WTC11 (cell line): ENCODE data around the gene MACROD2. TPM values are rescaled to one million over a fixed set of nuclear protein-coding genes. Genes with fewer than 3 reads are reported as not detected.

Experiments used
- ATAC-seq: fragments of 200-7000 bp; cut with Tn5 transposase; 2 replicates; pipeline ENCODE4 v1.10.0; 2021; ENCODE audit warnings: mild to moderate bottlenecking, moderate library complexity
- CTCF ChIA-PET: fragments of 300-600 bp; sonication (Branson Sonifier 250); formaldehyde crosslinking; loops from one replicate; lab custom pipeline; 2021; ENCODE audit warnings: antibody characterized with exemption; lab: Charles Lee
- POLR2A ChIA-PET: fragments of 350-600 bp; sonication (Branson Sonifier 250); formaldehyde crosslinking; loops from one replicate; lab custom pipeline; 2021; ENCODE audit warnings: antibody characterized with exemption; lab: Charles Lee
- DNase-seq: peaks from one replicate; pipeline ENCODE4 v3.0.0; 2021; ENCODE audit warnings: low spot score
- H3K27ac Mint-ChIP-seq: 2 replicates; pipeline ENCODE4 v1.8.0; 2021; ENCODE audit warnings: mixed read lengths
- H3K27me3 Mint-ChIP-seq: 2 replicates; pipeline ENCODE4 v1.8.0; 2021; ENCODE audit warnings: low read depth, mild to moderate bottlenecking, moderate library complexity, mixed read lengths
- H3K36me3 Mint-ChIP-seq: 2 replicates; pipeline ENCODE4 v1.8.0; 2021; ENCODE audit warnings: mixed read lengths
- H3K4me1 Mint-ChIP-seq: 2 replicates; pipeline ENCODE4 v1.8.0; 2022; ENCODE audit warnings: mixed read lengths
- H3K4me3 Mint-ChIP-seq: 2 replicates; pipeline ENCODE4 v1.8.0; 2021; ENCODE audit warnings: mild to moderate bottlenecking, moderate library complexity, mixed read lengths
- H3K9me3 Mint-ChIP-seq: 2 replicates; pipeline ENCODE4 v1.8.0; 2021; ENCODE audit warnings: mixed read lengths
- CREM ChIP-seq: sonication (generic); formaldehyde crosslinking; IDR thresholded peaks from 2 replicates; pipeline ENCODE4 v1.8.1; 2022; ENCODE audit warnings: mild to moderate bottlenecking, missing genetic modification reagents, moderate library complexity
- E2F4 ChIP-seq: sonication (generic); formaldehyde crosslinking; IDR thresholded peaks from 2 replicates; pipeline ENCODE4 v1.8.1; 2022; ENCODE audit warnings: low read depth, mild to moderate bottlenecking, moderate library complexity, missing genetic modification reagents, borderline replicate concordance
- ERG ChIP-seq: fragments of 250-450 bp; sonication (Bioruptor Pico); IDR thresholded peaks from 2 replicates; pipeline ENCODE4 v1.8.0; 2021; ENCODE audit warnings: mild to moderate bottlenecking
- GABPB1 ChIP-seq: sonication (generic); formaldehyde crosslinking; IDR thresholded peaks from 2 replicates; pipeline ENCODE4 v1.8.1; 2023; ENCODE audit warnings: mild to moderate bottlenecking, missing genetic modification reagents
- HMGXB4 ChIP-seq: sonication (generic); formaldehyde crosslinking; IDR thresholded peaks from 2 replicates; pipeline ENCODE4 v1.8.1; 2023; ENCODE audit warnings: mild to moderate bottlenecking, moderate library complexity, missing genetic modification reagents
- KAT7 ChIP-seq: sonication (generic); formaldehyde crosslinking; IDR thresholded peaks from 2 replicates; pipeline ENCODE4 v1.8.1; 2023; ENCODE audit warnings: missing genetic modification reagents, mild to moderate bottlenecking, borderline replicate concordance
- NFYB ChIP-seq: sonication (generic); formaldehyde crosslinking; conservative IDR thresholded peaks from 2 replicates; pipeline ENCODE4 v1.8.0; 2022; ENCODE audit warnings: low read depth, missing genetic modification reagents
- NR2C2 ChIP-seq: sonication (generic); formaldehyde crosslinking; IDR thresholded peaks from 2 replicates; pipeline ENCODE4 v1.8.0; 2022; ENCODE audit warnings: mild to moderate bottlenecking, missing genetic modification reagents
- OVOL2 ChIP-seq: fragments of 250-450 bp; sonication (Bioruptor Pico); IDR thresholded peaks from 2 replicates; pipeline ENCODE4 v1.9.0; 2021; ENCODE audit warnings: mild to moderate bottlenecking, borderline replicate concordance
- PRDM15 ChIP-seq: sonication (generic); formaldehyde crosslinking; IDR thresholded peaks from 2 replicates; pipeline ENCODE4 v1.8.0; 2022; ENCODE audit warnings: missing genetic modification reagents
- RORB ChIP-seq: fragments of 250-450 bp; sonication (Bioruptor Pico); IDR thresholded peaks from 2 replicates; pipeline ENCODE4 v1.9.0; 2021; ENCODE audit warnings: mild to moderate bottlenecking
- SOX15 ChIP-seq: fragments of 250-450 bp; sonication (Bioruptor Pico); IDR thresholded peaks from 2 replicates; pipeline ENCODE4 v1.9.0; 2021; ENCODE audit warnings: mild to moderate bottlenecking
- SP1 ChIP-seq: sonication (generic); formaldehyde crosslinking; conservative IDR thresholded peaks from 2 replicates; pipeline ENCODE4 v1.8.1; 2022; ENCODE audit warnings: missing genetic modification reagents
- ZNF281 ChIP-seq: sonication (generic); formaldehyde crosslinking; IDR thresholded peaks from 2 replicates; pipeline ENCODE4 v1.8.0; 2023; ENCODE audit warnings: mild to moderate bottlenecking, missing genetic modification reagents
- ZNF396 ChIP-seq: fragments of 250-450 bp; sonication (Bioruptor Pico); IDR thresholded peaks from 2 replicates; pipeline ENCODE4 v1.8.0; 2021; ENCODE audit warnings: mild to moderate bottlenecking, moderate library complexity, borderline replicate concordance
- ZNF416 ChIP-seq: fragments of 250-450 bp; sonication (Bioruptor Pico); IDR thresholded peaks from 2 replicates; pipeline ENCODE4 v1.9.0; 2021; ENCODE audit warnings: mild to moderate bottlenecking, inconsistent platforms
- ZNF671 ChIP-seq: fragments of 250-450 bp; sonication (Bioruptor Pico); IDR thresholded peaks from 2 replicates; pipeline ENCODE4 v1.8.0; 2021; ENCODE audit warnings: mild to moderate bottlenecking
- total RNA-seq: library from RNA; stranded (reverse); gene quantifications from 3 replicates; pipeline ENCODE4 v1.2.3, GENCODE V29; 2021
- TF ChIP-seq, protein P1 (sequence below): fragments of 250-450 bp; sonication (Bioruptor Pico); conservative IDR thresholded peaks from 2 replicates; pipeline ENCODE4 v1.9.0; 2021; ENCODE audit warnings: mild to moderate bottlenecking
- TF ChIP-seq, protein P2 (sequence below): sonication (generic); formaldehyde crosslinking; IDR thresholded peaks from 2 replicates; pipeline ENCODE4 v1.8.1; 2022; ENCODE audit warnings: missing genetic modification reagents, borderline replicate concordance
- TF ChIP-seq, protein P3 (sequence below): sonication (generic); formaldehyde crosslinking; IDR thresholded peaks from 2 replicates; pipeline ENCODE4 v1.8.1; 2022; ENCODE audit warnings: mild to moderate bottlenecking, missing genetic modification reagents, moderate library complexity, borderline replicate concordance

Gene MACROD2
- total RNA-seq, 1 experiment from 2014 or later: 4.1 TPM

DNA sequence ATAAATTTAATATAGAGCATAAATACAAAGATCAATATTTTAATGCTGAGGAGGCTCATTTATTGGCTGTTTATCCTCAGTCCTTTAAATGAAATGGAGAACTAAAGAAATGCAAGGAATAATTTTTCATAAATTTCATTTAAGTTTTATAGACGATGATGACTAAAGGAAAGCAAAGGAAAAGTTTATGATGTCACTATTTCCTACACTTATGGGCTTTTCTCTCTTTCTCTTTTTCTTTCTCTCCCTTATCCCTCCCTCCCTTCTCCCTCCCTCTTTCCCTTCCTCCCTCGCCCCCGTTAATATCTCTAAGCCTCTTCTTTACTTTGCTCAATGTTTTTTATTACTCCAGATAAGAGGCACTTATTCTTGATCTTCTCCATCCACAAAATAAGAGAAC lies 1231.8 kb downstream of the MACROD2 start (continued):
- TF ChIP-seq ERG (CRISPR knock-in tag): no peak
- no peak for TF ChIP-seq ZNF281 (CRISPR knock-in tag)
- no peak for TF ChIP-seq OVOL2 (CRISPR knock-in tag)
- no peak for TF ChIP-seq NR2C2

DNA sequence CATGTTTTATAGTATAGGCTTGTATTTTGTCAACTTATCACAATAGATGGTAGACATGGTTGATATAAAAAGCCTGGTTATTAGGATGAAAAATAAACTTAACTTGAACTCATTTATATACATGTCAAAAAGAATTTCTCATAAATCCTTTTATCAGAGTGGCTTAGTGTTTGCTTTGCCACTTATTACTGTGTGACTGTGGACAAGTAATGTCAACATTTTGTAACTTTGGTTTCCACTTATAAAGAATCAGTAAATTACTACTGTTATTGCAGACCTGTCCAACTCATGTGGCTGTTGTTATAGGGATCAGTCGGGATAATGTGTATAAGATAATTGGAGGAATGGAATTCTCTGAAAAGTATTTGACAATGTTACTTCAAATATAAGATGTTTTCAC lies 1236.9 kb downstream of the MACROD2 start:
- H3K36me3 Mint-ChIP-seq: no peaks in the 10 kb centered on the region
- peaks cover 2% of the 10 kb centered on the region; the same call in 1 of the 2 replicates for H3K4me1 Mint-ChIP-seq
- CTCF ChIA-PET: no interaction called here
- POLR2A ChIA-PET: no interaction called here
- H3K27me3 Mint-ChIP-seq: no peaks in the 10 kb centered on the region
- peaks cover 3% of the 10 kb centered on the region for H3K9me3 Mint-ChIP-seq
- no peak overlapping the region for H3K27ac Mint-ChIP-seq
- H3K4me3 Mint-ChIP-seq: no peak overlapping the region
- DNase-seq: no peak
- ATAC-seq: no peak
- no peak for TF ChIP-seq RORB (CRISPR knock-in tag)
- no peak for TF ChIP-seq SOX15
- no peak for TF ChIP-seq CREM
- TF ChIP-seq ZNF416 (CRISPR knock-in tag): no peak
- no peak for TF ChIP-seq E2F4
- no peak for TF ChIP-seq SP1 (CRISPR knock-in tag)
- TF ChIP-seq, protein P1, sequence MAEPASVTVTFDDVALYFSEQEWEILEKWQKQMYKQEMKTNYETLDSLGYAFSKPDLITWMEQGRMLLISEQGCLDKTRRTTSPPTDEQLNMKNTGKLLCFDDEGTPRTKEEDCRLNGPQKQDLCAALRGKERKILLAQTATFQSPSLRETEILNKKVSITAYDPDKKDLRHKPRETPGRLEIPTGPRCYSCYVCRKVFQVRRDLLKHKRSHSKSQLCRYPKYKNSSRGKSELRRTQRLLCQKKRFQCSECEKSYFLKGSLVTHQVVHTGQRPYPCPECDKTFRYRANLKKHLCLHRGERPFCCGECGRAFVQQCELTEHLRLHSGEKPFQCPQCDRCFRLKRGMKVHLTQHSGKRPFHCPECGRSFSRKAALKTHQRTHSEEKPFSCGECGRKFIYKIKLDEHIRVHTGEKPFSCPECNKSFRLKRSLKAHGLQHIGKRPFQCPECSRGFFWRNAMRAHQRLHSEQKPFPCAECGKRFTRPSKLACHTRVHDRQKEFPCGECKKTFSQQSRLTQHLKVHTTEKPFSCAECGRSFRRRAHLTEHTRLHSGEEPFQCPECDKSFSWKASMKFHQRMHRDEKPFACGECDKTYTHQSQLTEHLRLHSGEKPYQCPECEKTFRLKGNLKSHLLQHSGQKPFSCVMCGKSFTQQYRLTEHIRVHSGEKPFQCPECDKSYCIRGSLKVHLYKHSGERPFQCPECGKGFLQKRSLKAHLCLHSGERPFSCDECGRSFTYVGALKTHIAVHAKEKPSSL (CRISPR knock-in tag): no peak
- TF ChIP-seq, protein P2, sequence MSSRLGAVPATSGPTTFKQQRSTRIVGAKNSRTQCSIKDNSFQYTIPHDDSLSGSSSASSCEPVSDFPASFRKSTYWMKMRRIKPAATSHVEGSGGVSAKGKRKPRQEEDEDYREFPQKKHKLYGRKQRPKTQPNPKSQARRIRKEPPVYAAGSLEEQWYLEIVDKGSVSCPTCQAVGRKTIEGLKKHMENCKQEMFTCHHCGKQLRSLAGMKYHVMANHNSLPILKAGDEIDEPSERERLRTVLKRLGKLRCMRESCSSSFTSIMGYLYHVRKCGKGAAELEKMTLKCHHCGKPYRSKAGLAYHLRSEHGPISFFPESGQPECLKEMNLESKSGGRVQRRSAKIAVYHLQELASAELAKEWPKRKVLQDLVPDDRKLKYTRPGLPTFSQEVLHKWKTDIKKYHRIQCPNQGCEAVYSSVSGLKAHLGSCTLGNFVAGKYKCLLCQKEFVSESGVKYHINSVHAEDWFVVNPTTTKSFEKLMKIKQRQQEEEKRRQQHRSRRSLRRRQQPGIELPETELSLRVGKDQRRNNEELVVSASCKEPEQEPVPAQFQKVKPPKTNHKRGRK: no peak
- TF ChIP-seq ZNF396 (CRISPR knock-in tag): no peak
- TF ChIP-seq PRDM15 (CRISPR knock-in tag): no peak
- TF ChIP-seq KAT7 (CRISPR knock-in tag): no peak
- TF ChIP-seq GABPB1: no peak
- TF ChIP-seq HMGXB4 (CRISPR knock-in tag): no peak
- TF ChIP-seq, protein P3, sequence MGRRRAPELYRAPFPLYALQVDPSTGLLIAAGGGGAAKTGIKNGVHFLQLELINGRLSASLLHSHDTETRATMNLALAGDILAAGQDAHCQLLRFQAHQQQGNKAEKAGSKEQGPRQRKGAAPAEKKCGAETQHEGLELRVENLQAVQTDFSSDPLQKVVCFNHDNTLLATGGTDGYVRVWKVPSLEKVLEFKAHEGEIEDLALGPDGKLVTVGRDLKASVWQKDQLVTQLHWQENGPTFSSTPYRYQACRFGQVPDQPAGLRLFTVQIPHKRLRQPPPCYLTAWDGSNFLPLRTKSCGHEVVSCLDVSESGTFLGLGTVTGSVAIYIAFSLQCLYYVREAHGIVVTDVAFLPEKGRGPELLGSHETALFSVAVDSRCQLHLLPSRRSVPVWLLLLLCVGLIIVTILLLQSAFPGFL (CRISPR knock-in tag): no peak
- no peak for TF ChIP-seq NFYB
- TF ChIP-seq ZNF671 (CRISPR knock-in tag): no peak
